H1 (cell line): ENCODE measurements around the gene VPS13D. TPM values are rescaled to one million over a fixed set of nuclear protein-coding genes. Genes with fewer than 3 reads are reported as not detected.

Experiments
- CTCF ChIA-PET: fragments of 300-600 bp; sonication (Branson Sonifier 250); formaldehyde crosslinking; loops from one replicate; lab custom pipeline; 2021; ENCODE audit not compliant: partially characterized antibody; lab: Charles Lee
- POLR2A ChIA-PET: fragments of 300-600 bp; sonication (Branson Sonifier 250); formaldehyde crosslinking; loops from one replicate; lab custom pipeline; 2021; ENCODE audit warnings: inconsistent platforms; ENCODE audit not compliant: partially characterized antibody; lab: Charles Lee
- DNase-seq, 2 experiments: peaks; one replicate each; pipeline versions ENCODE4 v3.0.0 to v3.0.0-alpha.2; 2010 to 2022; ENCODE audit warnings: low spot score in 2 of 2, low read depth in 1 of 2, mixed read lengths in 1 of 2
- FAIRE-seq: peaks from 2 replicates; lab custom pipeline; 2011; peaks lifted over from hg19 to GRCh38; lab: Jason Lieb, UNC
- H2AFZ ChIP-seq: 2 replicates; pipeline ENCODE4 v1.8.1; 2012; ENCODE audit warnings: low read length, inconsistent platforms
- H2AK5ac ChIP-seq: 2 replicates; pipeline ENCODE4 v1.6.1; 2013; ENCODE audit warnings: low read depth, low read length
- H2BK120ac ChIP-seq: replicated peaks from 2 replicates; pipeline ENCODE3; 2013; ENCODE audit warnings: low read depth, low read length, inconsistent platforms
- H2BK12ac ChIP-seq: 2 replicates; pipeline ENCODE4 v1.6.1; 2013; ENCODE audit warnings: low read depth, low read length
- H2BK15ac ChIP-seq: 2 replicates; pipeline ENCODE4 v1.6.1; 2013; ENCODE audit warnings: low read length
- H2BK20ac ChIP-seq: 2 replicates; pipeline ENCODE4 v1.6.1; 2013; ENCODE audit warnings: low read length
- H2BK5ac ChIP-seq: 2 replicates; pipeline ENCODE4 v1.6.1; 2013; ENCODE audit warnings: low read depth, low read length
- H3K14ac ChIP-seq: 2 replicates; pipeline ENCODE4 v1.6.1; 2013; ENCODE audit warnings: inconsistent platforms; ENCODE audit not compliant: insufficient read length
- H3K18ac ChIP-seq: 2 replicates; pipeline ENCODE4 v1.6.1; 2013; ENCODE audit warnings: low read length; ENCODE audit errors: extremely low read depth
- H3K23ac ChIP-seq: 2 replicates; pipeline ENCODE4 v1.6.1; 2013; ENCODE audit warnings: inconsistent platforms; ENCODE audit not compliant: insufficient read length
- H3K23me2 ChIP-seq: 2 replicates; pipeline ENCODE4 v1.6.1; 2013; ENCODE audit warnings: low read depth, low read length
- H3K27ac ChIP-seq: 2 replicates; pipeline ENCODE4 v1.6.1; 2011; ENCODE audit warnings: low read depth, low read length, inconsistent platforms
- H3K27me3 ChIP-seq, 4 experiments: replicated peaks in 1 of 4; 1 replicate in 1 of 4; 2 replicates in 3 of 4; pipeline versions ENCODE4 v1.6.1 to v1.8.1; 2011 to 2013; ENCODE audit warnings: low read length in 3 of 4, mild to moderate bottlenecking in 3 of 4, inconsistent platforms in 2 of 4, mixed read lengths in 2 of 4, moderate library complexity in 1 of 4; ENCODE audit not compliant: control insufficient read depth in 3 of 4, insufficient read depth in 3 of 4; ENCODE audit errors: extremely low read depth in 1 of 4
- H3K36me3 ChIP-seq, 4 experiments: 2 replicates each; pipeline versions ENCODE4 v1.6.1 to v1.8.1; 2011 to 2013; ENCODE audit warnings: mild to moderate bottlenecking in 4 of 4, low read length in 3 of 4, moderate library complexity in 2 of 4, control low read depth in 1 of 4, inconsistent platforms in 1 of 4; ENCODE audit not compliant: insufficient read depth in 4 of 4, control insufficient read depth in 2 of 4
- H3K4ac ChIP-seq: replicated peaks from 2 replicates; pipeline ENCODE3; 2013; ENCODE audit warnings: low read length, low read depth, mixed read lengths, inconsistent platforms; ENCODE audit not compliant: insufficient read length
- H3K4me1 ChIP-seq, 4 experiments: replicated peaks in 1 of 4; 1 replicate in 1 of 4; 2 replicates in 3 of 4; pipeline versions ENCODE4 v1.6.1 to v1.8.1; 2011 to 2013; ENCODE audit warnings: low read length in 3 of 4, inconsistent platforms in 2 of 4, mixed read lengths in 1 of 4; ENCODE audit not compliant: insufficient read depth in 4 of 4, control insufficient read depth in 3 of 4
- H3K4me2 ChIP-seq, 2 experiments: 2 replicates each; pipeline versions ENCODE4 v1.6.1 to v1.8.1; 2011 to 2013; ENCODE audit warnings: low read depth in 2 of 2, low read length in 2 of 2, control low read depth in 1 of 2, inconsistent platforms in 1 of 2, mild to moderate bottlenecking in 1 of 2; ENCODE audit not compliant: insufficient read depth in 1 of 2
- H3K4me3 ChIP-seq, 4 experiments: fragments of 200-600, 300-600 bp in 1 of 4; sonication (generic), shearing (Covaris generic), sonication (Bioruptor Twin) in 1 of 4; 2 replicates each; pipeline versions ENCODE4 v1.5.1 to v1.8.1; 2011 to 2016; ENCODE audit warnings: low read length in 4 of 4, low read depth in 3 of 4, control low read depth in 2 of 4, inconsistent platforms in 2 of 4, mild to moderate bottlenecking in 2 of 4, mixed read lengths in 1 of 4, moderate library complexity in 1 of 4; ENCODE audit not compliant: insufficient read depth in 2 of 4; ENCODE audit errors: extremely low read depth in 1 of 4
- H3K56ac ChIP-seq: replicated peaks from 2 replicates; pipeline ENCODE3; 2013; ENCODE audit warnings: low read depth, mild to moderate bottlenecking, mixed read lengths, low read length, inconsistent platforms; ENCODE audit not compliant: insufficient read length
- H3K79me1 ChIP-seq: 2 replicates; pipeline ENCODE4 v1.6.1; 2013; ENCODE audit warnings: low read depth, low read length, control low read depth
- H3K79me2 ChIP-seq, 2 experiments: 2 replicates each; pipeline versions ENCODE4 v1.6.1 to v1.8.1; 2012 to 2013; ENCODE audit warnings: low read length in 2 of 2, mild to moderate bottlenecking in 2 of 2, inconsistent platforms in 1 of 2; ENCODE audit not compliant: insufficient read depth in 2 of 2, control insufficient read depth in 1 of 2
- H3K9ac ChIP-seq, 4 experiments: replicated peaks in 1 of 4; 1 replicate in 1 of 4; 2 replicates in 3 of 4; pipeline versions ENCODE4 v1.6.1 to v1.8.1; 2011 to 2013; ENCODE audit warnings: low read depth in 3 of 4, low read length in 3 of 4, control low read depth in 2 of 4, mild to moderate bottlenecking in 2 of 4, moderate library complexity in 2 of 4, inconsistent platforms in 1 of 4; ENCODE audit errors: extremely low read depth in 1 of 4
- H3K9me3 ChIP-seq, 2 experiments: 2 replicates each; pipeline versions ENCODE4 v1.6.1 to v1.8.1; 2012 to 2013; ENCODE audit warnings: mild to moderate bottlenecking in 2 of 2, moderate library complexity in 2 of 2, control low read depth in 1 of 2, inconsistent platforms in 1 of 2, low read depth in 1 of 2, low read length in 1 of 2, mixed read lengths in 1 of 2; ENCODE audit not compliant: insufficient read depth in 2 of 2
- H4K20me1 ChIP-seq, 2 experiments: replicated peaks in 1 of 2; 2 replicates each; pipeline versions ENCODE3 to v1.8.1; 2011 to 2013; ENCODE audit warnings: inconsistent platforms in 2 of 2, low read length in 2 of 2, mild to moderate bottlenecking in 1 of 2; ENCODE audit not compliant: insufficient read depth in 2 of 2, control insufficient read depth in 1 of 2
- H4K5ac ChIP-seq: 2 replicates; pipeline ENCODE4 v1.6.1; 2013; ENCODE audit warnings: low read length, low read depth, mixed read lengths, inconsistent platforms; ENCODE audit not compliant: insufficient read length
- H4K8ac ChIP-seq: 2 replicates; pipeline ENCODE4 v1.8.0; 2013; ENCODE audit warnings: mild to moderate bottlenecking, moderate library complexity, low read length, inconsistent platforms; ENCODE audit not compliant: insufficient read depth; ENCODE audit errors: extremely low read depth
- H4K91ac ChIP-seq: replicated peaks from 2 replicates; pipeline ENCODE3; 2013; ENCODE audit warnings: low read length, mixed read lengths, inconsistent platforms; ENCODE audit not compliant: insufficient read length
- BACH1 ChIP-seq: IDR thresholded peaks from 2 replicates; pipeline ENCODE4 v1.6.1; 2012; ENCODE audit warnings: low read length, improper control_type of control experiment
- CBX8 ChIP-seq: fragments of 300-800, 300-1000 bp; sonication (generic); IDR thresholded peaks from 2 replicates; pipeline ENCODE4 v1.7.1; 2016; ENCODE audit warnings: low read depth, low read length, borderline replicate concordance
- CEBPB ChIP-seq: IDR thresholded peaks from 2 replicates; pipeline ENCODE4 v1.6.1; 2012; ENCODE audit warnings: low read depth, low read length
- EGR1 ChIP-seq: IDR thresholded peaks from 2 replicates; pipeline ENCODE4 v1.6.1; 2011; ENCODE audit warnings: low read depth, low read length, borderline replicate concordance
- KDM1A ChIP-seq: fragments of 200-600, 300-600 bp; sonication (generic); IDR thresholded peaks from 2 replicates; pipeline ENCODE4 v1.7.1; 2016; ENCODE audit warnings: mild to moderate bottlenecking, low read length, borderline replicate concordance
- POLR2A ChIP-seq, 2 experiments: IDR thresholded peaks; 1 replicate in 1 of 2; 2 replicates in 1 of 2; pipeline ENCODE4 v1.6.1; 2011; ENCODE audit warnings: low read depth in 2 of 2, low read length in 2 of 2, mild to moderate bottlenecking in 2 of 2; ENCODE audit errors: control extremely low read depth in 1 of 2
- RBBP5 ChIP-seq: IDR thresholded peaks from 2 replicates; pipeline ENCODE4 v1.7.1; 2012; ENCODE audit warnings: low read depth, mild to moderate bottlenecking, inconsistent platforms, low read length, moderate library complexity, borderline replicate concordance
- RXRA ChIP-seq: IDR thresholded peaks from 2 replicates; pipeline ENCODE4 v1.6.1; 2011; ENCODE audit warnings: low read depth, mild to moderate bottlenecking, low read length, moderate library complexity; ENCODE audit not compliant: insufficient read depth
- SAP30 ChIP-seq: fragments of 300-600 bp; sonication (generic); IDR thresholded peaks from 2 replicates; pipeline ENCODE4 v1.7.1; 2012; ENCODE audit warnings: low read length, moderate library complexity, mild to moderate bottlenecking, inconsistent platforms; ENCODE audit not compliant: insufficient read depth, insufficient replicate concordance
- SIX5 ChIP-seq: IDR thresholded peaks from 2 replicates; pipeline ENCODE4 v1.6.1; 2011; ENCODE audit warnings: mild to moderate bottlenecking, low read depth, low read length
- SUZ12 ChIP-seq: fragments of 200-600 bp; sonication (generic); IDR thresholded peaks from 2 replicates; pipeline ENCODE4 v1.6.1; 2012; ENCODE audit warnings: mild to moderate bottlenecking, inconsistent platforms, low read length, moderate library complexity, mixed read lengths
- WGBS, 2 experiments: shearing (Covaris generic) in 1 of 2; methylation state at CpG; one replicate each; pipeline versions ENCODE4 v1.1.6 to v1.1.7; 2013 to 2015; ENCODE audit warnings: low lambda C conversion rate in 2 of 2, mixed read lengths in 2 of 2, inconsistent platforms in 1 of 2, low coverage in 1 of 2, missing lambda C conversion rate in 1 of 2; ENCODE audit not compliant: insufficient replicate concordance in 2 of 2, insufficient coverage in 1 of 2, insufficient read length in 1 of 2; ENCODE audit errors: extremely low coverage in 1 of 2, missing lambda C conversion rate in 1 of 2; 5-methylcytosine and 5-hydroxymethylcytosine counted together
- polyA plus RNA-seq, 7 experiments: library from polyadenylated mRNA; depleted of rRNA in 3 of 7; stranded (reverse) in 5 of 7; unstranded in 2 of 7; fragments of >200 nt in 5 of 7; fragments of 200-250 nt in 2 of 7; gene quantifications; 1 replicate in 5 of 7; 2 replicates in 1 of 7; 4 replicates in 1 of 7; pipeline versions ENCODE4 v1.2.1 to v1.2.3, GENCODE V29; 2011 to 2013; ENCODE audit warnings: missing spikeins in 2 of 7, mixed read lengths in 2 of 7
- total RNA-seq: library from RNA; stranded (reverse); fragmentation: NEBNext Ultra II Directional; extraction: Animal tissue kit (Norgen Biotek cat#: 25700); gene quantifications from 2 replicates; pipeline ENCODE4 v1.2.1, GENCODE V29; 2021

Gene VPS13D
- total and polyA plus RNA-seq, 2 of the 8 experiments (the other 6 are each of a cell fraction or from before 2014, with no cell fraction given) = 10.9 to 31.2 TPM

DNA sequence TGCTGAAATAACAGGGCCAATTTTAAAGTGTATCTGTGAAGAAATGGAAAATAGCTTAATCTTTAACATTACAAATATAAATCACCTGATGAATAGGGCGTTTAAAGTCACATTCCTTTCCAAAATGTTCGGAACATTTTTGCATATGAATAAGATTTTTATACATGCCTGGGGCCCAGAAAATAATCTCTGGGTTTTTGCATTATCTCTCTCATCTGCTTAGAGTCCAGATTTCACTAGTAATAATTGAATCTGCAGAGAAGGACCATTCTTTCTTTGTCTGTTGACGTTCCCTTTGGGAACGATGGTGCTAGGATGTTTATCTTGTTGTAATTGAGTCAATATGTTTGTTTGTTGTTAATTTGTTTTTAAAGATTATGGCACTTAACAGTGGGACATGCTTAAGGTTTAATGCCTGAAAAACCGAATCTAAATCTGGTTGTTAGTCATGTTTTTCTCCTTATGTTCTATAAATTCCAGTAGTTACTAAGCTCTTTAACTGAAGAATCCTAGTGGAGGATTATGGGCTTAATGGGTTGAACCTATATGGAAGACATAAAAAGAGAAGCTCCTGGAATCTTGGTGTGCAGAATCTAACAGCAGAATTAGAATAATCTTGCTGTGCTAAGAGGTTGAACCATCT lies 140.6 kb downstream of the VPS13D start:
- H2BK20ac ChIP-seq = no peak overlapping the region
- 88% methylated on average over 5 of the region's 5 CpGs; no CpG with 5 or more reads in 1 of the 2 experiments for WGBS, 2 experiments

More for the DNA sequence above, 140.6 kb downstream of the VPS13D start:
- Histone ChIP-seq H3K4ac (no peak overlapping the region), H4K91ac (no peak overlapping the region), H4K8ac (no peak overlapping the region), H2BK15ac (no peak overlapping the region), H2AFZ (no peak overlapping the region), H3K9me3 (no peaks in the 10 kb centered on the region), H4K5ac (no peak overlapping the region), H2BK5ac (no peak overlapping the region), H2BK120ac (no peak overlapping the region), H3K36me3 (peaks cover 0 to 15% (median 2%) of the 10 kb centered on the region in 4 experiments; a peak in 3 of 8 replicates), H3K23me2 (no peaks in the 10 kb centered on the region), H3K4me2 (no peak overlapping the region), H3K27ac (no peak overlapping the region), H3K23ac (no peak overlapping the region), H3K14ac (no peak overlapping the region), H3K4me3 (no peak overlapping the region), H3K27me3 (no peaks in the 10 kb centered on the region), H3K18ac (no peak overlapping the region), H3K9ac (no peak overlapping the region), H3K4me1 (no peaks in the 10 kb centered on the region), H3K79me2 (no peaks in the 10 kb centered on the region), H3K56ac (no peak overlapping the region), H3K79me1 (no peaks in the 10 kb centered on the region), H4K20me1 (no peaks in the 10 kb centered on the region), H2BK12ac (no peak overlapping the region), H2AK5ac (no peak overlapping the region)
- DNase-seq = no peak
- no peak for FAIRE-seq
- no peak for TF ChIP-seq SAP30
- no peak for TF ChIP-seq EGR1
- no peak for TF ChIP-seq CBX8
- no peak for TF ChIP-seq RBBP5
- TF ChIP-seq CEBPB = no peak
- TF ChIP-seq POLR2A (IDR thresholded peaks at IDR 0.05; ENCODE audit: control extremely low read depth in 1 of 2, low read depth in 2 of 2, low read length in 2 of 2) = no peak
- TF ChIP-seq RXRA = no peak
- TF ChIP-seq KDM1A = no peak
- TF ChIP-seq BACH1 = no peak
- no peak for TF ChIP-seq SUZ12
- TF ChIP-seq SIX5 = no peak
- ChIA-PET POLR2A (no interaction called here), CTCF (no interaction called here)
